CD4-positive, alpha-beta T cell treated with Interferon gamma for 1 hour (primary cell): ENCODE data around the gene NKAIN1.
"Not testable (repeated sequence)": the region's sequence is repeated elsewhere in the genome, so short reads cannot be mapped to it uniquely, and the experiment has no call there.

Source experiments
- DNase-seq: peaks from one replicate; pipeline ENCODE4 v3.0.0-alpha.2; 2020

Gene NKAIN1

DNA sequence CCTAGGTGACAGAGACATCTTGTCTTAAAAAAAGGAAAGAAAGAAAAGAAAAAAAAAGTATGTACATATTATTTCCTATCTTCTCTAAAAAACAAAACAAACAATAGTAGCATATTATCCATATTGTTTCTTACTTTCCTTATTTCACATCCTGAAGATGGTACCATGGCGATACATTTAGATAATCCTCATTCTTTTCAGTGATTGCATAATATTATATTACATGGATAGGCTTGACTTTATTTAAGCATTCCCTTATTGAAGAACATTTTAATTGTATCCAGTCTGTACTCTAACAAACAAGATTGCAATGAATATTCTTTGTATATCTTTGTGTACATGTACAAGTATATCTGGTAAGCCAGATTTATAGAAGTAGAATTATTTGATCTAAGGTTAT lies 91.3 kb downstream of the NKAIN1 start:
- DNase-seq = no peak

DNA sequence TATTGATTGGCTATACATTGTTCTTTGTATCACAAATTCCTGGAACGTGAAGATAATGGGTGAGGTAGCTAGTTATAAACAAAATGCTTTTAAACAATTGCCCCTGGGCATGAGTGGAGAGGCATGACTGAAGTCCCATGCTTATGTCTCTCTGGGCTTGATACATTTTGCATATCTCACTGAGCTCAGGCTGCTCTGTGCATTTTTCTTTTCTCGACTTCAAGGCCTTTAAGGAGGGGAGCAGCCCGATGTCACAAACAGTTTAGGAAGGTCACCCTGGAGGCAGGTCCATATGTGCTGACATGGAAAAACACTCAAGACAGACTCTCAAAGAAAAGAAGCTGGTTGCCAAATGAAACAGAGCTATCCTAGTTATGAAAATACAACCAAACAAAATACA lies 94.0 kb downstream of the NKAIN1 start:
- no peak for DNase-seq

DNA sequence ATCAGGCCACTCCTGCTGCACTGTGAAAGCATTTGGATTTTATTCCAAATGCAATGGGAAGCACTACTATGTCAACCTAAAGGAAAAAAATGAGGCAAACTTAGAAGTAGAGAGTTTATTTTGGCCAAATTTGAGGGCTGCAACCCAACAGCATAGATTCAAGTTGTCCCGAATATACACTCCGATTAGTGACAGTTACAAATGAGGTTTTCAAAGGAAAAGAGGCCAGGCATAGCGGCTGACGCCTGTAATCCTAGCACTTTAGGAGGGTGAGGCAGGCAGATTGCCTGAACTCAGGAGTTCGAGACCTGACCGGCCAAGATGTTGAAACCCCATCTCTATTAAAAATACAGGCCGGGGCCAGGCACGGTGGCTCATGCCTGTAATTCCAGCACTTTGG lies 95.2 kb downstream of the NKAIN1 start:
- no peak for DNase-seq

DNA sequence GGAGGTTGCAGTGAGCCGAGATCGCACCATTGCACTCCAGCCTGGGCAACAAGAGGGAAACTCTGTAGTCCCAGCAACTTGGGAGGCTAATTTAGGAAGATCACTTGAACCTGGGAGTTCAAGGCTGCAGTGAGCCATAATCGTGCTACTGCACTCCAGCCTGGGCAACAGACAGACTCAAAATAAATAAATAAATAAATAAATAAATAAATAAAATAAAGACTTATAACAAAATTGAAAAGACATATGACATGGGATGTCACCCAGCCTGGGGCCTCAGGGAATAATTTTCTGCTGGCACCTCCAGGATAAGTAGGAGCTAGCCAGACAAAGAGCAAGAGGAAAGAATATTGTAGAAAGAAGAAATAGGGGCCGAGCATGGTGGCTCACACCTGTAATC lies 96.2 kb downstream of the NKAIN1 start:
- DNase-seq = no peak

DNA sequence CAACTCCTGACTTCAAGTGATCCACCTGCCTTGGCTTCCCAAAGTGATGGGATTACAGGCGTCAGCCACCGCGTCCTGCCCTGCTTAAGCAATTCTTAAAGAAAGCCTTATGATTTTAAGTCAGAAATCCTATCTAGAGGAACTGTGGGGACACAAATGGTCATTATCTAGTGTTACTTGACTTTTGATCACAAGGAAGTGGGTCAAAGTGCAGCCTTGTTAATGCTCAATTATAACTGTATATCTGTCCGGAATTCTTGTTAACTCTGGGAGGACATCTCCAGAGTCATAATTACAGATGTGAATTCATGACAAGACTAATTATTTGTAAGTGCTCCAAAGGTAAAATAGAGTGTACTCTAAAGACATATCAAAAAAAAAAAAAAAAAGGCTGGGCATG lies 97.3 kb downstream of the NKAIN1 start:
- DNase-seq = no peak

DNA sequence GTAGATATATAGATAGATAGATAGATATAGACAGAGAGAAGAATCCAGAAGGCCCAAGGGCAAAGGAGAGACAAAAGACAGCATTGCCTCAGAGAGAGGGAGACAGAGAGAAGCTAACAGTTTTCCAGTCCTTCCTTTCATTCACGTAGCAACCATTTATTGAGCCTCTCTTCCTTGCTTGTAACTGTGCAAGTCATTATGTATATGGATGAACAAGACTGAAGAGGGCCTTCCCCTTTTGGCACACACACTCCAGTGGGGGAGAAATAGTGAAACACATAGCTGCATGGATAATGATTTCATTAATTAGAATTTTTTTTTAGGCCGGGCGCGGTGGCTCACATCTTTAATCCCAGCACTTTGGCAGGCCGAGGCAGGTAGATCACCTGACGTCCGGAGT lies 99.4 kb downstream of the NKAIN1 start:
- no peak for DNase-seq

DNA sequence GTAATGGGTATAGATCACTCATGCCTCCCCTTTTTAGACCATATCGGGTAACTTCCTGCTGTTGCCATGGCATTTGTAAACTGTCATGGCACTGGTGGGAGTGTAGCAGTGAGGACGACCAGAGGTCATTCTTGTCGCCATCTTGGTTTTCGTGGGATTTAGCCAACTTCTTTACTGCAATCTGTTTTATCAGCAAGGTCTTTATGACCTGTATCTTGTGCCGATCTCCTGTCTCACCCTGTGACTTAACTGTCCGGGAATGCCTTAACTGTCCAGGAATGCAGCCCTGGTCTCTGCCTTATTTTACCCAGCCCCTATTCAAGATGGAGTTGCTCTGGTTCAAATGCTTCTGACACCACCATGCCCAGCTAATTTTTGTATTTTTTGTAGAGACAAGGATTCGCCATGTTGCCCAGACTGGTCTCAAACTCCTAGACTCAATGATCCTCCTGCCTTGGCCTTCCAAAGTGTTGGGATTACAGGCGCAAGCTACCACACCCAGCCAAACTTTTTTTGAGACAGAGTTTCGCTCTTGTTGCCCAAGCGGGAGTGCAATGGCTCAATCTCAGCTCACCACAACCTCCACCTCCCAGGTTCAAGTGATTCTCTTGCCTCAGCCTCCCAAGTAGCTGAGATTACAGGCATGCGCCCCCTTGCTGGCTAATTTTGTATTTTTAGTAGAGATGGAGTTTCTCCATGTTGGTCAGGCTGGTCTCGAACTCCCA lies 100.7 kb downstream of the NKAIN1 start:
- DNase-seq = not testable (repeated sequence)

DNA sequence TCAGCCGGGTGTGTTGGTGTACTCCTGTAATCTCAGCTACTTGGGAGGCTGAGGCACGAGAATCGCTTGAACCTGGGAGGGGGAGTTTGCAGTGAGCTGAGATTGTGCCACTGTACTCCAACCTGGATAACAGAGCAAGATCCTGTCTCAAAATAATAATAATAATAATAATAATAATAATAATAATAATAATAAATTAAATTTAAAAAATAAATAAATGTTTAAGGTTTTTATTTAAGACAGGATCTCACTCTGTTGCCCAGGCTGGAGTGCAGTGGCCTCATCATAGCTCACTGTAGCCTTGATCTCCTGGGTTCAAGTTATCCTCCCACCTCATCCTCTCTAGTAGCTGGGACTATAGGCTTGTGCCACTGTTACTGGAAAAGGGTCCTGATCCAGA lies 101.8 kb downstream of the NKAIN1 start:
- not testable (repeated sequence) for DNase-seq

DNA sequence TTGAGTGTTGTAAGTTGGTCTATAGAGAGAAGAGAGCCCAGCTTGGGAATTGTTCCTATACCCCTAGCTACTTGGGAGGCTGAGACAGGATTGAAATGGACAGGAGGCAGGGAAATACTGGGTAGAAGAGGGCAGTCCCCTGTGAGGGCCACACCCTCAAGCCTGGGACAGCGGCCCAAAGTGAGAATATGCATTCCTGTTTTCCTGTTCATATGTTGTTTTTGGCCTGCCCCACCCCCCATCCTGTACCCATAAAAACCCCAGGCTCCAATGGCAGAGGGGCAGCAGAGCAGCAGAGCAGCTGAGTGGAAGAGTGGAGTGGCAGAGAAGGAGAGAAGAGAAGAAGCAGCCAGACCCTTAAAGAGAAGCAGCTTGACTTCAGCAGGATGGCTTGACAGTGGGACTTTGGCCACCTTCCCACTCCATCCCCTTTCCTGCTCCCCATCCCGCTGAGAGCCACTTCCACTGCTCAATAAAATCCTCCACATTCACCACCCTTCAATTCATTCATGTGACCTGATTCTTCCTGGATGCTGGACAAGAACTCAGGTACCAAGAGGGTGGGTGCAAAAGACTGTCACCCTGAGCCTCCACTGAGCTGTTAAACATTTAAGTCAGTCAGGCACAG lies 103.6 kb downstream of the NKAIN1 start:
- DNase-seq = no peak

DNA sequence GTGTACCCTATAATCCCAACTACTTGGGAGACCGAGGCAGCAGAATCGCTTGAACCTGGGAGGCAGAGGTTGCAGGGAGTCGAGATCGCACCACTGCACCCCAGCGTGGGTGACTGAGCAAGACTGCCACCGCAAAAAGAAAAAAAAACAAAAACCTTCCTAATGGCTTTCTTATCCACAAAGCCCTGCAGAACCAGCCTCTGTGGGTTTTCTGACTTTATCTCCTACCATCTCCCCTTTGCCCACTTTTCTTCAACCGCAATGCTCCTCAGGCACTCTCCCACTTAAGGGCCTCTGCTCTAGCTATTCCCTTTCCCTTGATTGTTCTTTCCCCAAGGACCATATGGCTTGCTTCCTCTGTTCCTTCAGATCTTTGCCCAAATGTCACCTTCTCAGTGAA lies 106.3 kb downstream of the NKAIN1 start:
- DNase-seq = no peak
